ENCODE measurements around the gene C9orf78.

C9orf78 gene

GRCh38 chr9:129835128-129835859 is at the start of gene C9orf78, which contains the start of gene USP20:
Gene C9orf78 (minus strand): TSS chr9:129835275. CDS start chr9:129835221, 54 bp downstream.
Gene USP20 (plus strand): TSS chr9:129835458. CDS start chr9:129852556, 17,098 bp downstream.
- DNase-seq, result peak; percentile 85

- peak; percentile 61 for DNase-seq
These were observed 49.3 kb upstream of the C9orf78 start for GRCh38 chr9:129884220-129885017.

GRCh38 chr9:129881547-129882324 is 46.7 kb upstream of the C9orf78 start:
- no peak for DNase-seq

- no peak for DNase-seq
These were observed 45.8 kb upstream of the C9orf78 start for GRCh38 chr9:129880654-129881546.

- no peak for DNase-seq
These were observed 45.0 kb upstream of the C9orf78 start for GRCh38 chr9:129879991-129880653.

- no peak for DNase-seq
These were observed 44.1 kb upstream of the C9orf78 start for GRCh38 chr9:129879103-129879699.

GRCh38 chr9:129878291-129878690 is 43.2 kb upstream of the C9orf78 start:
- no peak for DNase-seq

GRCh38 chr9:129876815-129877214 is 41.7 kb upstream of the C9orf78 start:
- no peak for DNase-seq

- no peak for DNase-seq
These were observed 40.8 kb upstream of the C9orf78 start for GRCh38 chr9:129875687-129876395.

- DNase-seq, result no peak
These were observed 40.1 kb upstream of the C9orf78 start for GRCh38 chr9:129875181-129875611.

GRCh38 chr9:129874261-129875101 is 39.4 kb upstream of the C9orf78 start:
- no peak for DNase-seq

- DNase-seq, result no peak
These were observed 38.6 kb upstream of the C9orf78 start for GRCh38 chr9:129873563-129874190.

GRCh38 chr9:129871046-129871445 is 36.0 kb upstream of the C9orf78 start:
- no peak for DNase-seq

GRCh38 chr9:129869585-129870501 is 34.8 kb upstream of the C9orf78 start:
- DNase-seq, result no peak

GRCh38 chr9:129868872-129869486 is 33.9 kb upstream of the C9orf78 start:
- DNase-seq, result no peak

- DNase-seq, result no peak
These were observed 33.2 kb upstream of the C9orf78 start for GRCh38 chr9:129868023-129868871.

Data from T1000 (cell line).